NCI-H2081 treated with DMSO at 0.1 percent for 48 hours (cell line): Measurements from ENCODE around the gene CSF1R.

Source experiments
- DNase-seq: peaks from one replicate; lab custom pipeline; 2025; lab: John Stamatoyannopoulos, UW

Gene CSF1R

DNA sequence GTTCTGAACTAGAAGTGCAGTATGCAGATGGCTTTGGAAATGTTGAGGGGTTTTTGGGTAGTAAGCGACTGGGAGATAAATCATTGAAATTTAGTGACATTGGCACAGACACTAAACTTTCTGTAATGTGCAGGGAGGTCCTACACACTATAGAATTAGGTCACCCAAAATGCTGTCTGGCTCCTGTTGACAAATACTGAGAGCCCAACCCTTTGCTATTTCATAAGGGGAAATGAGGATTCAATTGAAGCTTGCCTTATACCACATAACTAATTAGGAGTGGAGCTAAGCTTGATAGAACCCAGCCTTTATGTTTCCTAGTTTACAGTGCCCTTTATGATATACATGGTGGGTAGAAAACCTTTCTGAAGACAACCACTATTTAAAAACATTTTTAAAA lies 63.2 kb downstream of the CSF1R start:
- no peak for DNase-seq

DNA sequence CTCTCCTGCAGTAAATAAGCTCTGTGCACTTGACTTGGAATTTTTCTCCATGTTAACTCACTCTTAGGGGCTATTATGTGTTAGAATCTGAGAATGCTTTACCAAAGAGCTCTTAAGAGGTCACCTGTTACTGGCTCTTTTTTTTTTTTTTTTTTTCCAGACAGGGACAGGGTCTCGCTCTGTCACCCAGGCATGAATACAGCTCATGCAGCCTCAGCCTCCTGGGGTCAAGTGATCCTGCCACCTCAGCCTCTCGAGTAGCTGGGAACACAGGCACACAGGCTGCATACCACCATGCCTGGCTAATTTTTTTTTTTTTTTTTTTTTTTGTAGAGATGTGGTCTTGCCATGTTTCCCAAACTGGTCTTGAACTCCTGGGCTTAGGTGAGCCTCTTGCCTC lies 63.7 kb downstream of the CSF1R start:
- DNase-seq: no peak

DNA sequence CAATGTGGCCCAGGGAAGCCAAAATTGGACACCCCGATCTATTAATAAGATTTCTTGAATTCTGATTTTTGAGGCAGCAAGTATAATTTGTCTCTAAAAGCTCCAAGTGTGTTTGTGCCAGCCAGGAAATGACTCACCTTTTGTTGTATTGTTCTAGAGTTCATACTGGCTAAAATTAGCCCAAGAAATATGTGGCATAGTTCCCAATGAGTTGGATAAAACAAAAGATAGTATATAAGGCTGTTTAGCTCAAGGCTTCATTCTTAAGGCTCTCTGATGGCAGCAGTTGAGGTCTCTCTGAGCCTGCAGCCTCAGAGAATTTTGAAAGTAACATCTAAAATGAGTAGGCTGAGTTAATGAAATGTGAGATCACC lies 64.2 kb downstream of the CSF1R start:
- DNase-seq: no peak

DNA sequence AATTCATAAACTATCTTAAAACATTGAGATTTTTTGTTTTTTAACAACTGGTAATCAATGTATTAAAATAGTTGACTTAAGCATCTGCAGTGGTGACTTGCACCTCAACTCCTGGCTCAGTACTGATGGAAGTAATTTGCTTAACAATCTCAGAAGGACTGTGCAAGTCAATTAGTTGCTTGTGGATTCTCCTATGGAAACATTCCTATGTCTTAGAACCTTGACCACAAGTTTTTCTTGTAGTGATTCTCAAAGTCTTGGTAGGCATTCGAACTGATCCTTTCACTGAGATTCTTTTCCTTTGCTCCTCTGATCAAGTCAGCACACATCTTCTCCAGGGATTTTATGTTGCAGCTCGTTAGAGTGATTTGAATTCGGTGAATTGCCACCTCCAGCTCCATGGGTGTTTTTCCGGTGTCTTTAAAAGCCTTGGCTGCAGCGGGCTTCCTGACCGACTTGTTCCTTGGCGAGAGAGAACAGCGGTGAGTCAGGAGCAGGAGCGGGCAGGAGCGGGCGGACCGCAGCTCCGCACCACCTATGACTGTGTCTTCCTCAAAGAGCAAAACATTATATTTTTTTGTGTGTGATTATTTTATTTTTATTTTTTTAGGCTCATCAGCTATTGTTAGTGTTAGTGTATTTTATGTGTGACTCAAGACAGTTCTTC lies 64.7 kb downstream of the CSF1R start:
- no peak for DNase-seq

DNA sequence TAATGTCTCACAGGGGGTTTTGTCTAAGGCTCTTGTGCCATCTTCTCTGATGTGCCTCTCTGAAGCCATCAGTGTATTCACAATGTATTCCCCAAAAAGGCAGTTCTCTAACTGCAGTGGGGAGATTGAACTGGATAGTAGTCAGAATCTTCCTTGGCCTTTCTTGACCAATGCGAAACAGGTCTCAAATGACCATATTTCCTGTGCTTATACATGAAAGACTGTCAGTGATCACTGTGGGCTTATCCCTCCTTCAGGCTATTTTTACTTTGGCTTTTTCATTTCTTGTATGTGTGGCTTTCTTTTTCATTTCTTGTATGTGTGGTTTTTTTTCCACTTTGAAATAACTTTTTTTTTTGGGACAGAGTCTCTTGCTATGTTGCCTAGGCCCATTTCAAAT lies 66.1 kb downstream of the CSF1R start:
- no peak for DNase-seq

DNA sequence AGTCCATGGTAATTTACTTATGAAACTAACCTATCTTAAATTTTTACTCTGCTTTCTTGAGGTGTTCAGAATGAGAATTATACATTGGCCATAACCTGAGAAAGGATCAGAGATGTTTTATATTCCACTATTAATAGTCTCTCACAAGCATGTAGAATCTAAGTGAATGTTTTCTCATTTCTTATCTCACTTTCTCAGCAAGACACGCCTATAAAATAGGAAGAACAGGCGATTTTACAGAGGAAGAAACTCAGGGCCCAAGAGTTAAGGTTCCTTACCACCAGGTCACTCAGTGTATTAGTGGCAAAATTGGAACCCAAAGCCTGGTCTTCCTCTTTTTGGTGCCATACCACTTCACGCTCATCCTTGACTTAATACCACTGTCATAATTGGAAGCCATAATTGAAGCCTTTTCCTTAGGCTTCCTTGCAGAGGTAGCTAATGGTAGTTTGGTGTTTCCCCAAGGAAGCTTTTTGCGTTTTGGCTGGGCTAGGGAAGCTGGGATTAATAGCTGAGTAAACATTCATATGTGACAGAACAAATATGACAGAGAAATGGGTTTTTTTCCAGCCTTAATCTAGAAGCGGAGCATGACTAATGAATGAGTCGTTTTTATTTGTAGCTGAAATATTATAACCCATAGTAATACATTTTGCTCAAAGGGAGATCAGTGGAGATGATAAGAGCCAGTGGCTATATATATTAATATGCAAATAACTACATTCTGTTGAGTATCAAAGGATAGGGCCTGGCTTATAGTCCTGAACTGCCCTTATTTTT lies 68.9 kb downstream of the CSF1R start:
- no peak for DNase-seq

DNA sequence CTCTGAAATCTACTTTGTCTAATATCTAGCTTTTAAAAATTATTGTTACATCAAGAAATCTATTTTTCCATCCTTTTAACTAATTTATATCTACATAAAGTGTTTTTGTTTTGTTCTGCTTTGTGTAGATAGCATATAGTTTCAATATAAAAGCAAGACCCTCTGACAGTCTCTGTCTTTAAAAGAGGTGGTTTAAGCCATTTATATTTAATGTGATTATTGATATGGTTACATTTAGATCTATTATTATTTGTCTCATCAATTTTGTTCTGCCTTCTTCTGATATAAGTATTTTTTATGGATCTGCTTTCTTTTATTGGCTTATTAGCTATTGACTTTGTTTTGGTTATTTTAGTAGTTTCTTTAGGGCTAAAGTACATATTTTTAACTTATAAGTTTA lies 69.8 kb downstream of the CSF1R start:
- DNase-seq: no peak

DNA sequence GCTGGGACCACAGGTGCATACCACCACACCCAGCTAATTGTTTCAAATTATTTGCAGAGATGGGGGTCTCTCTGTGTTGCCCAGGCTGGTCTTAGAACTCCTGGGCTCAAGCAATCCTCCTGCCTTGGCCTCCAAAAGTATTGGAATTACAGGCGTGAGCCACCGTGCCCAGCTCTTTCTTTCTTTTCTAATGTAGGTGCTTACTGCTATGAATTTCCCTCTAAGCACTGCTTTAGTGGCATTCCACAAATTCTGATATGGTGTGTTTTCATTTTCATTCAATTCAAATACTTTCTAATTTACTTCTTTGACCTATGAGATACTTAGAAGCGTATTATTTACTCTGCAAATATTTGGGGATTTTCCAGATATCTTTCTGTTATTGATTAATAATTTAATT lies 70.9 kb downstream of the CSF1R start:
- no peak for DNase-seq

DNA sequence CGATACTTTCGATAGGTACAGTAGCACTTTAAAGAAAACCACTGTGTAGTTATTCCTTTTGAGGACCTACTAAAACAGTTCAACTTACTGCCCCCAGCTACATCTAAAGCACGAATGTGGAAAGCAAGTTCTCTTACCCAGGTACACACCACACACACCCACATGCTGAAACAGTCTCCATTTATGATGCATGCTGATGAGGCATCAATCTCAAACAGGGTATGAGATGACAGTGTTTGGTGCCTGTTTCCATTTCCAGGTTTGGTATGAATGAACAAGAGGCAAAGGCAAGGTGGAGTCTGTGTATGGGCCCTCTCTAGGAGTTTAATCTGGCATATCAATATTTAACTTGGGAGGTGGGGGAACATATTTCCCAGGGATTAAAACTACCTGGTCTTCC lies 71.9 kb downstream of the CSF1R start:
- no peak for DNase-seq

DNA sequence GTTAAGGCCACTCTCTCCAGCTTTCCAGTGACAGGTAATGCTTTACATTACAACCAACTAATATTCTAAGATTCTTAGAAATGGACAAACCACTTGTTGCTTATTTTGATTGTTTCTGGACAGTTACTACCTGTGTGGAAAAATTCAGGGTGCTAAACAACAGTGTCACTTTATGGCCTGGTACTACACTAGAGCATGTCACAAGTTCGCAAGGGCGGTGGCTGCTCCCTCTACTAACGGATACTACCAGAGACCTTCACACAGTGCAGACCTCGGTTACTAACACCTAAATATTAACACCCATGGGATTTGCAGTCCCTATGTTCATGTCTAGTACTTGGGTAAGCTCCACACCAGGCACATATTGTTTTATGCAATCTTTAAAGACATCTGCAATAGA lies 72.4 kb downstream of the CSF1R start:
- no peak for DNase-seq

DNA sequence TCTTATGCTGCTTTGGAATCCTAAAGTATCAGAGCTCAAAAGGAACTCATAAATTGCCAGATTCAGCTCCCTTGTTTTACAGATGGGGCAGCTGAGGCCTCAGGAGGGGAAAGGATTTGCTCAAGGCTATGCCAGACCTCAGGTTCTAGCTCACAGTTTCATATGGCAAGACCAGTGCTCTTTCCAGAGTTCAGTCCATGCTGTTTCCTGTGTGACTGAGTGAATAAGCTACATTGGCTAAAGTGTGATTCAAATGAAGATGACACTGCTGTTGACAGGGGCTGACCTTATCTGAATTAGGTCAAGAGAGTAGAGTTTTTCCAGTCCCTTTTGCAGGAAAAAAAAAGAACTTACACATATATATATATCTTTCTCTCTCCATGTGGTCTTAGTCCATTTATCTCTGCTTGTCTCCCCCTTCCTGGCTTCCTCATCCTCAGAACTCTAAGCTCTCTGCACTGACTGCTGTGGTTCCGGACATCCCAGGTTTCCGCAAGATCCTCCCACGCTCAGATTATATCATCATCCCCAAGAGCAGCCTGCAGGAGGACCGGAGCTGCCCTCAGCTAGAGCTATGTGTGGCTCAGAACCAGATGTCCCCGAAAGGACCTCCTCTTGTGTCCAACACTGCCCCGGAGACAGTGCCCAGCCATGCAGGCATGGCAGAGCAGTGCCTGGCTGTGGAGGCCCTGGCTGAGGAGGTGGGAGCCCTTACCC lies 76.5 kb downstream of the CSF1R start:
- no peak for DNase-seq

DNA sequence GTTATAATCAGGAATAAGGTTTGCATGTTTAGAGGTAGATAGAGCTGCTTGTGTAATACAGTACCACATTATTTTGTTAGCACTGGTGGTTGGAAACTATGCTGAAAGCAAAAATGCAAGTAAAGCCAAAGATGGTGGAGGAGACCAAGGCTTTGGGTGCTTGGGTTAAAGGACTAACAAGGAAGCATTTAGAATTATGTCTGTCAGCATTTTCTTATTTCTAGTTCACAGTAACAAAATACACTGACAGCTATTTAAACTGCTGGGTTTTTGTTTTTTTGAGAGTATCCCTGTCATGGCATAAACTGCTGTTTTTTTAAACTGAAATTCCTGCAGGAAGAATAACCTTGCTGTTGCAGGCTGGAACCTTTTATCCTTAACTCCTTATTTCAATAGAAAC lies 79.3 kb downstream of the CSF1R start:
- DNase-seq: no peak

DNA sequence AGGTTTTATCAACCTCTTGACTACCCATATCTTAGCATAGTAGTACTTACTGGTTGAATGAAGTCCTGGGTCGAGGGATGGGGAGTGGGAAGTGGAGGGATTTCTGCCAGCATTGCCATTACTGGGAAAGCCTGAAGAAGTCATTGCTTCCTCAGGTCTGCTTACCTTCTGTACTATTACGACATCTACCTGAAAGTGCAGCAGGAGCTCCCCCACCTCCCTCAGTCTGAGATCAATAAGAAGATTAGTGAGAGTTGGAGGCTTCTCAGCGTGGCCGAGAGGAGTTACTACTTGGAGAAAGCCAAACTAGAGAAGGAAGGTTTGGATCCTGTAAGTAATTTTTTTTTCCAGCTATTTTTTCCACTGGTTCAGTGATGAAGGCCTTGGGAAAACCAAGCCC lies 80.0 kb downstream of the CSF1R start:
- DNase-seq: no peak
